Gastroesophageal sphincter (tissue), 4 donors: ENCODE data around the gene PSMA7. TPM values are rescaled to one million over a fixed set of nuclear protein-coding genes. Genes with fewer than 3 reads are reported as not detected.

Experiments
- ATAC-seq: fragments of 150-250 bp; one replicate; pipeline ENCODE4 v1.9.1; 2016; ENCODE audit warnings: mild to moderate bottlenecking, moderate library complexity
- H3K27ac ChIP-seq, 4 donors: fragments of 200-600 bp; sonication (generic) in 3 of 4; 1 replicate in 3 of 4; 2 replicates in 1 of 4; pipeline ENCODE4 v1.5.1; 2016 to 2019
- H3K27me3 ChIP-seq: fragments of 200-600 bp; sonication (generic); one replicate; pipeline ENCODE4 v1.5.1; 2019
- H3K36me3 ChIP-seq, 2 donors: fragments of 200-600 bp; sonication (generic); one replicate each; pipeline ENCODE4 v1.5.1; 2019; ENCODE audit warnings: control low read depth in 1 of 2
- H3K4me1 ChIP-seq, 3 donors: fragments of 200-600 bp; sonication (generic); 1 replicate in 2 of 3; 2 replicates in 1 of 3; pipeline ENCODE4 v1.5.1; 2016 to 2019; ENCODE audit warnings: control low read depth in 2 of 3
- H3K4me3 ChIP-seq, 2 donors: fragments of 200-600 bp; sonication (generic); one replicate each; pipeline ENCODE4 v1.5.1; 2019; ENCODE audit warnings: mild to moderate bottlenecking in 1 of 2, moderate library complexity in 1 of 2
- H3K9me3 ChIP-seq, 3 donors: fragments of 200-600 bp; sonication (generic); one replicate each; pipeline ENCODE4 v1.5.1; 2017 to 2019; ENCODE audit warnings: control low read depth in 2 of 3
- CTCF ChIP-seq, 4 experiments: fragments of 200-600 bp in 2 of 4; fragments of 450-650 bp in 2 of 4; sonication (generic) in 1 of 4; IDR thresholded peaks; one replicate each; pipeline ENCODE4 v1.5.1; 2017 to 2019; ENCODE audit warnings: antibody characterized with exemption in 4 of 4, mild to moderate bottlenecking in 2 of 4, moderate library complexity in 2 of 4
- EP300 ChIP-seq: sonication (generic); formaldehyde crosslinking; IDR thresholded peaks from one replicate; pipeline ENCODE4 v1.6.1; 2017; ENCODE audit warnings: antibody characterized with exemption, mild to moderate bottlenecking
- POLR2A ChIP-seq, 2 donors: fragments of 450-650 bp; IDR thresholded peaks; one replicate each; pipeline ENCODE4 v1.6.1; 2017; ENCODE audit warnings: antibody characterized with exemption in 2 of 2, mild to moderate bottlenecking in 2 of 2, moderate library complexity in 1 of 2
- POLR2AphosphoS5 ChIP-seq: sonication (generic); formaldehyde crosslinking; IDR thresholded peaks from one replicate; pipeline ENCODE4 v1.6.1; 2017; ENCODE audit warnings: antibody characterized with exemption
- WGBS, 2 donors: methylation state at CpG; one replicate each; pipeline ENCODE4 v1.1.5; 2018; ENCODE audit warnings: low coverage in 1 of 2; 5-methylcytosine and 5-hydroxymethylcytosine counted together
- total RNA-seq, 4 donors: library from RNA; depleted of rRNA; stranded (reverse); fragments of >200 nt; gene quantifications; one replicate each; pipeline ENCODE4 v1.1.0, GENCODE V29; 2016

The PSMA7 gene
- total RNA-seq, 4 donors from 2014 or later, result 253 to 352 (median 303) TPM

- WGBS, 2 donors, result 100% methylated on average over 1 to 5 of the region's 10 CpGs
- TF ChIP-seq POLR2A (IDR thresholded peaks at IDR 0.05), result no peak
- no peak for TF ChIP-seq POLR2AphosphoS5
- TF ChIP-seq CTCF (IDR thresholded peaks at IDR 0.05), result no peak
- TF ChIP-seq EP300, result no peak
- H3K9me3 ChIP-seq, result no peaks in the 10 kb centered on the region
- H3K27ac ChIP-seq, result no peak overlapping the region
- H3K4me1 ChIP-seq, result no peaks in the 10 kb centered on the region
- ATAC-seq, result no peak
- H3K4me3 ChIP-seq, result no peak overlapping the region
- peaks cover 0 to 76% of the 10 kb centered on the region in 2 donors for H3K36me3 ChIP-seq
- H3K27me3 ChIP-seq, result no peaks in the 10 kb centered on the region
Observed at GRCh38 chr20:62175711-62176110, 32.5 kb upstream of the PSMA7 start.

GRCh38 chr20:62174870-62175624 is 31.9 kb upstream of the PSMA7 start:
- H3K4me1 ChIP-seq, result no peaks in the 10 kb centered on the region
- TF ChIP-seq EP300 (no peak), POLR2AphosphoS5 (no peak)
- H3K4me3 ChIP-seq, result no peak overlapping the region
- H3K9me3 ChIP-seq, result no peaks in the 10 kb centered on the region
- H3K27ac ChIP-seq, result no peak overlapping the region
- H3K27me3 ChIP-seq, result no peaks in the 10 kb centered on the region
- H3K36me3 ChIP-seq, result peaks cover 0 to 79% of the 10 kb centered on the region in 2 donors
- ATAC-seq, result no peak
- 94 to 95% methylated on average over 9 to 12 of the region's 26 CpGs for WGBS, 2 donors

DNA sequence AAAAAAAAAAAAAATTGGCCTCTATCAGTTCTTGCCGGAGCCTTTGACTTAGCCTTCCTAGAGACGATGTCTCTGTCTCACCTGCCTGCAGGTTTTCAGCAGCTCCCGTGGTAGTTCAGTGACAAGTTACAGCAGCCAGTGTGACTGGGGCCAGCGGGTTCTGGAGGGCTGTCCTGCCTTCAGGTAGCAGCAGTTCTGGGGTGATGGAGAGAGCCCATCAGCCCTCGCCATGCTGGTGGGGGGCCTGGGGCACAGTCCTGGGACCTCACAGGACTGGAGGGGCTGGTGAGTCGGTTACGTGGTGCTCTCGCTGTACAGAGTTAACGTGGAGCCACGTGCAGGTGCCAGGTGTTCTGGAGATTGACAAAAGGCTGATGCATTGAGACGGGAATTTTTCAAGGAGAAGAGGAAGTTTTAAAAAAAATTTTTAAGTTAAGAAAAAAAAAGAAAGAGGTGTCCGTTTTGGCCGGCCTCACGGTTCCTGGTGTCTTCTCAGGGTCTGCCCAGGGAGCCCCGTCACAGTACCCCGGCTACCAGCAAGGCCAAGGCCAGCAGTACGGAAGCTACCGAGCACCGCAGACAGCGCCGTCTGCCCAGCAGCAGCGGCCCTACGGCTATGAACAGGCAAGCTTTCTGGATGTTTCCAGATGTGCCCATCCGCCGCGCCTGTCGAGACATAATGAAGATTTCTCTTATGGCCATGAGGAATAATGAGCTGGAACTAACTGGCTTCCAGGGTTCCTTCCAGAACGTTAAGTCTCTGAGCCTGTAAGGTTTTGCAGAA is 31.0 kb upstream of the PSMA7 start:
- Histone ChIP-seq H3K36me3 (peaks cover 0 to 80% of the 10 kb centered on the region in 2 donors), H3K4me3 (no peak overlapping the region), H3K9me3 (no peaks in the 10 kb centered on the region), H3K27me3 (no peaks in the 10 kb centered on the region), H3K4me1 (no peaks in the 10 kb centered on the region), H3K27ac (no peak overlapping the region)
- TF ChIP-seq POLR2AphosphoS5 (no peak), EP300 (no peak), POLR2A (IDR thresholded peaks at IDR 0.05) (no peak), CTCF (IDR thresholded peaks at IDR 0.05) (no peak)
- 91 to 93% methylated on average over 18 to 20 of the region's 28 CpGs for WGBS, 2 donors
- no peak for ATAC-seq

- Histone ChIP-seq H3K36me3 (peaks cover 0 to 84% of the 10 kb centered on the region in 2 donors), H3K4me3 (no peak overlapping the region), H3K9me3 (no peaks in the 10 kb centered on the region), H3K4me1 (no peaks in the 10 kb centered on the region), H3K27me3 (no peaks in the 10 kb centered on the region), H3K27ac (no peak overlapping the region)
- no peak for ATAC-seq
- TF ChIP-seq POLR2AphosphoS5 (no peak), EP300 (no peak)
- WGBS, 2 donors, result no CpG with 5 or more reads among the region's 18 CpGs
Observed at GRCh38 chr20:62172666-62173065, 29.5 kb upstream of the PSMA7 start.

DNA sequence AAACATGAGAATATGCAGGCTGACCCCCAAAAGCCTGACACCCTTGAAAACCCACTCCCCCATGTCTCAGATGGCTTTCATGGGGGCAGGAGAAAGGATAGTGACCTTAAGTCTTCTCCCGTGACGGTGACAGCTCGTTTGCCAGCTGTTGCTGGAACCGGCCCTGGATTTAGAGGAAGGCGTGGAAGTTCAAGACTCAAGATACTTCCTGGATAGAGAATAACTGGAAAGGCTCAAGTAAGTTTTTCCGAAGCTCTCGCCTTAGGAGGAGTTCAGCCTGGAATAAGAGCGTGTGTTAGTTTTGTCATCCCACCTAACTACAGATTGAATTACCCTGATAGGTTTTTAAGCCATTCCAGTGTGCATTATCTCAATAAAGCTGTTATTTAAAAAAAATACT is 28.1 kb upstream of the PSMA7 start:
- Histone ChIP-seq H3K4me1 (no peaks in the 10 kb centered on the region), H3K27ac (no peak overlapping the region), H3K36me3 (peaks cover 0 to 86% of the 10 kb centered on the region in 2 donors), H3K9me3 (no peaks in the 10 kb centered on the region), H3K27me3 (no peaks in the 10 kb centered on the region), H3K4me3 (no peak overlapping the region)
- 50 to 77% methylated on average over 1 to 8 of the region's 8 CpGs for WGBS, 2 donors
- no peak for TF ChIP-seq POLR2AphosphoS5
- no peak for TF ChIP-seq POLR2A (IDR thresholded peaks at IDR 0.05)
- TF ChIP-seq CTCF (IDR thresholded peaks at IDR 0.05), result no peak
- TF ChIP-seq EP300, result no peak
- no peak for ATAC-seq
